ENCODE data around the gene PACS1.

DNA sequence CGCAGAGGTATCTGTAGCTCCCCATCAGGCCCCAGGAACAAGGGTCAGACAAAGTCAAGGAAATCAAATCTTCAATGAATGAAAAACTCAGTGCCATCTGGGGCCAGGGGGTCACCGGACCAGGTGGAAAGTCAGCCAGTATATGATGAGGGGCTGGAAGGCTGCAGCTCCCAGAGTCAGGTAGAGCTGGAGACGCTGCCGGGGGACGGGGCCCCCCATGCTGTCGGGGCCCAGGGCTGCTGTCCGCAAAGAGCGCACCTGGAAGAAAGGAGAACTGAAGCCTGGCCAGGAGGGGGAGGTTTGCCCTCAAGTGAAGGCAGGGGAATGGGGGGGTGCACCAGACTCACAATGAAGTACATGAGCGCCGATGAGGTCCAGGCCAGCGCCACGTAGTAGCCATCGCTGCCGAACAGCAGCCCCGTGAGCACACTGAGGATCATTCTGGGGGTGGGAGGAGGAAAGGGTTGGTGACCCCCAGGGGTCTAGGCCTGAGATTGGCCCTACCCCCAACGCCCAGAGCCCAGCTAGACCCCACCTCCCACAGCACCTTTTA, 214.5 kb downstream of the PACS1 start:
- TF ChIP-seq TAF1 (IDR thresholded peaks at IDR 0.05; ENCODE audit: low read depth, low read length) = no peak
- no peak for TF ChIP-seq POLR2A (IDR thresholded peaks at IDR 0.05; ENCODE audit: low read depth, low read length)
- no peak for TF ChIP-seq POLR2AphosphoS5 (IDR thresholded peaks at IDR 0.05; ENCODE audit: low read depth, low read length)

All from GM12891 (cell line).